NCI-H510A treated with DMSO at 0.1 percent for 48 hours (cell line): Measurements from ENCODE around the gene SPAG6.
"Not testable (repeated sequence)": the region's sequence is repeated elsewhere in the genome, so short reads cannot be mapped to it uniquely, and the experiment has no call there.

Experiments
- DNase-seq: peaks from one replicate; lab custom pipeline; 2025; lab: John Stamatoyannopoulos, UW

The SPAG6 gene

GRCh38 chr10:22345301-22346095, at the start of gene SPAG6:
TSS of gene SPAG6 (plus strand) at chr10:22345496. CDS start at chr10:22345612, 116 bp downstream.
- DNase-seq = peak; percentile 39

- no peak for DNase-seq
Measured at GRCh38 chr10:22301193-22301592, 44.1 kb upstream of the SPAG6 start.

DNA sequence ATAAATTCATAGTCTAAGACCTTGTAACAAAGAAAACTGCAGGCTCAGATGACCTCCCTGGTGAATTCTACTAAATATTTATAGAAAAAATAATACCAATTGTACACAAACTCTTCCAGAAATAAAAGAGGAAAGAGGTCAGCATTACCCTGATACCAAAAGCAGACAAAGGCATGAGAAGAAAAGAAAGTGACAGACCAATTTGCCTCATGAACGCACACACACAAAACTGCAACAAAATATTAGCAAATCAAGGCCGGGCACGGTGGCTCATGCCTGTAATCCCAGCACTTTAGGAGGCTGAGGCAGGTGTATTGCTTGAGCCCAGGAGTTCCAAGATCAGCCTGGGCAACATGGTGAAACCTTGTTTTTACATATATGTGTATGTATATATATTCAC, 41.8 kb upstream of the SPAG6 start:
- no peak for DNase-seq

- no peak for DNase-seq
Measured at GRCh38 chr10:22305721-22306120, 39.6 kb upstream of the SPAG6 start.

DNA sequence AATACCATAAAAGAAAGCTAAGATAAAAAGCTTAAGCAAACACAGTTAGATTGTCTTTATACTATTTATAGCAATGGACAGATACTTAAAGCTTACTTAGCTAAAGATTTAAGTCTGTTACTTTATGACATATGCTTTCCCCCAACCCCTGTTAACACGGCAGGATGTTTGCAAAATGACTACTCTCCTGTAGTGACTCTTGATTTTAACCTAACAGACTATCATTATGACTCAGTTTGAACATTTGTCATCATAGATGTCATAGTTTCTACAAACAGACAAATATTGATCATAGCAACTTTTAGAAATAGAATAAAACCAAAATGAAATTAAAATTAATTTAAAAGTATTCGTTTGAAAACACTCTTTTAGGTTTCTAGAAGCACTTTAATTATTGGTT, 36.9 kb upstream of the SPAG6 start:
- DNase-seq = no peak

DNA sequence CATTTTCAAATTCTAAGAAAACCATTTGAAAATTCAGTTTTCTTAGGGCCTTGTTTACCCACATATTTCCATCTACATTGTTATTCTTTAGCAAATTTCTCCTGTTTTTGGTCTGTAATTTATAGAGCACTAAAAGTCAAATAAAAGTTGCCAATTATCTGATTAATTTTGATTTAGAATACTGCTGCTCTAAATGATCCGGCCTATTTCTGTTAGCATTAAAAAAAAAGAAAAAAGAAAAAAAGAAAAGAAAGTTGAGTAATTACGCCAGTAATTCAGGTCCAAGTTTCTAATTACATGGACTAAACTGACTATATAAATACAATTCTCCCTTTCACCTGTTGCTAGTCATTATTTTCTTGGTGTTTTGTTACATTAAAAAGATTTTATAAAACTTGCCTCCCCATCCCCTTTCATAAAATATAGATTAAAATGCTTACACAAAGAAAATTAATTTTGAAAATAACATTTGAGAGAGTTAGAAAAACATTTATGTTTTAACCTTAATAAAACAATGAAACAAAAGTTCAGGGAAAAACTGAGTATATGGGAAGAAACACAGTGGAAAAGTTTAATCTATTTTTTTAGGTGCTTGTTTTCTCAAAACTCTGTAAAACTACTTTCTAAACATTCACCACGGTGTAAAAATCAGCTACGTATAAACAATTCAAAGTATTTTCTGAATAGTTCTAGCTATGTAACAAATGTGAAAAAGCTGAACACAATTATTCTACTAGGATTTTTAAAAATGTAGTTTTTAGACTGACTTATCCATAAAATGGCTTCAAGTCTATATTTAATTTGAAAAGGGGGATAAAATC, 35.9 kb upstream of the SPAG6 start:
- no peak for DNase-seq

- DNase-seq = not testable (repeated sequence)
Measured at GRCh38 chr10:22310012-22310411, 35.3 kb upstream of the SPAG6 start.

GRCh38 chr10:22310928-22311327, 34.4 kb upstream of the SPAG6 start:
- no peak for DNase-seq

- DNase-seq = no peak
Measured at GRCh38 chr10:22314852-22315251, 30.4 kb upstream of the SPAG6 start.

GRCh38 chr10:22315455-22316285, 29.6 kb upstream of the SPAG6 start:
- DNase-seq = peak; percentile 52

DNA sequence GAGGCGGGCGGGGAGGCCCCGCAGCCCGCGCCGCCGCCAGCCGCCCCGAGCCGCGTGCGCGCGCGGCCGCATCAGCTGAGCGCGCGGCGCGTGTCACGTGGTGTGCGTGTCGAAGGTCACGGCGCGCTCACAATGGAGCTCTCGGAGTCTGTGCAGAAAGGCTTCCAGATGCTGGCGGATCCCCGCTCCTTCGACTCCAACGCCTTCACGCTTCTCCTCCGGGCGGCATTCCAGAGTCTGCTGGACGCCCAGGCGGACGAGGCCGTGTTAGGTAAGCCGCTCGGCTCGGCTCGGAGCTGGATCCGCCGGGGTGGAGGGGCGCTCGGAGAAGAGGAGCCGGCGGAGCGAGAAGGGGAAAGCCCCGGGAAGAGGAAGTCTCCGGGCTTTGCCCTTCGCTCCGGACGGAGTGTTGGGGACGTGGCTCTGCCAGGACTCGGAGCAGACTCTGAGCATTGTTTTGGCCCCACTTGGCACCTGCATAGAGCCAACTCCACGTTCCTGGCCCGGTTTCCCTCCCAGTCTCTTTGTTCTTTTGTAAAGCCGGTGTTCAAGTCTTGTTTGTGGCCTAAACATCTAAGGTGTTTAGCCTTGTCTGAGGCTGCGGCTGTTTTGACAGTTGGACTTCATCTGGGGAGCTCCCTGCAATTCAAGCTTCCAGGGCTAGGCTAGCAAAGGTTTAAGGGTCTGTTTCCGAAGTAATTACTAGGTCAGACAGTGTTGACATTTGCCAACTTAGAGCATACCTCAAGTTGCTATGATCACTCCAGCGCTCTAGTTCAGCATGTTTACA, 28.8 kb upstream of the SPAG6 start, which contains the start of gene COMMD3:
COMMD3 (plus strand) TSS at position 103 of the 790 bp plus-strand sequence; CDS start at position 133, 30 bp downstream.
- peak; percentile 63 for DNase-seq

GRCh38 chr10:22317076-22317370, 28.3 kb upstream of the SPAG6 start:
- no peak for DNase-seq

- no peak for DNase-seq
Measured at GRCh38 chr10:22317771-22318565, 27.3 kb upstream of the SPAG6 start.

DNA sequence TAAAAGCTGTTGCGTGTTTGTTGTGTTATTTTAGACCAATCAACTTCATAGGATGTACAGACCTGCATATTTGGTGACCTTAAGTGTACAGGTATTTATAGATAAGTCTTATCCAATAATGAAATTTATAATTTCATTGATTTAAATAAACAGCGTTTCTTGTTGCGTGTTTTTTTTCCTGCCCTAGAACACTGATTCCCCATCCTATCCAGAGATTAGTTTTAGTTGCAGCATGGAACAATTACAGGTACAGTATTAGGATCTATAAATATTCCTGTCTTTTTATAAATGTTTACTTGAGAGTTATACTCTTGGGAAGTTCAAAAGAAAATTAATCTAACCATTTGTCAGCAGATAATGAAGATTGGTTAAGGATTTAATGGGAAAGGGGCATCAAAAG, 26.5 kb upstream of the SPAG6 start:
- DNase-seq = no peak

DNA sequence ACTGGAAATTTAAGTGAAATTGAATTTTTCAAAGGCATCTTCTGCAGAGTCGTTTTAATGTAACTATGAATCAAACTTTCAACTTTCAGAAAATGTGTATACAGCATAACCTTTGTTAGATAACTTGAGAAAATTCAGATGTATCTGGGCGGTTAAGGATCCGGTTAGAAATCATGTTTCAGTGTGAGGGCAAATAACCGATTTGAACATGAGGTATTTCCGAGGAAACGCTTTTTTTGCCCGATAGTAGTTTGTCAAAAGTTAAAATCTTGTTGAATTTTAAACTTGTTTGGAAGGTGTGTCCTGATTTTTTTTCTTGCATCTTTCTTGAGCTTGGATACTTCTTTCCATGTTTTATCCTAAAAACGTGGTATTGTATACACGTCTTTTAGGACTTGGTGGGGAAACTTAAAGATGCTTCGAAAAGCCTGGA, 25.7 kb upstream of the SPAG6 start:
- DNase-seq = no peak

DNA sequence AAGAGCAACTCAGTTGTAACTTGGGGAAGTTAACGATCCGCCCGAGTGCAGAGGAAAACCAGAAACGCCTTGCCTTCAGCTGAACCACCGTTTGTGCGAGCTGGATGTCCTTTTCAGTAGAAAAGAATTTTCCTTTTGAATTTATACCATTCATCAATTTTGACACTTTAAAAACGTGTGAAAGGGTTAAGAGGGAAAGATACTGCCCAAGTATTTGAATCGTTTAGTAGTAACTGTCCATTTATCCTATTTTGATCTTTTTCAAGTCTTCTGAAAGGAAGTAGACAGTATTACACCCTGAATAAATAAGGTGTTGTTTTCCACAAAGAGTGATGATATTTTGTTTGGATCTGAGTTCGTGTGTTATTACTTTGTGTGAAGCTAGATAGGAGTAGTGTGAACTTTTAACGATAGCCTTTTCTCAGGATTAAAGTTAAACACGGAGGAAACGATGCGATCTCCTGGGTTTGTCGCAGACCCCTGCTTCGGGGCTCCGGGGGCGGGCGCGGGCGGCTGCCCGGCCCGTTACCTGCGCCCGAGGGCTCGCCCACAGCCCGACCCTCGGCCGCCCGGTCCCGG, 25.2 kb upstream of the SPAG6 start:
- DNase-seq = no peak

DNA sequence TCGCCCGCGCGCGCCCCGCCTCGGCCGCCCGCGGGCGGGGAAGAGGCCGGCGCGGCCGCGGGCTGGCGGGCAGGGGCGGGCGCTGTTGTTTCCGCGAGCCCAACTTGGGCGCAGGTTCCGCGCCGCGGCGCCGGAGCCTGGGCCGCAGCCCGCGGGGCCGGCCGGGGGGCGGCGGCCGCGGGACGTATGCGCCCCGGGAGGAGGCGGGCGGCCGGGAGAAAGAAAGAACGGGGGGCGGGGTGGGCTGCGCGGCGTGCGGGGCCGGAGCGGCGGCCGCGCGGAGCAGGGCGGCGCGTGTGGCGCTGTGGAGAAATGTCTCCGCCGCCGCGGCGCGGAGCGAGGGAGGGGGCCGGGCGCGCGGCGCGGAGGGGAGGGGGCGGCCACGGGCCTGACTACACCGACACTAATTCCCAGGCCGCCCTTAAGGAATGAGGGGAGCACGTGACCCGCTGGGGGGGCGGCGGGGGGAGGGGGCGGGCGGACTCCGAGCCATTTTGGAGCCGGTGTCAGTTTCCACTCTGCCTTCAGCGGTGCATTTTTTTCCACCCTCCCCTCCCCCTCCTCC, 24.6 kb upstream of the SPAG6 start, which contains the start of gene BMI1:
BMI1 (plus strand) TSS at position 509 of the 565 bp plus-strand sequence. CDS start 5,351 bp downstream, outside the sequence.
- DNase-seq = peak; percentile 23

DNA sequence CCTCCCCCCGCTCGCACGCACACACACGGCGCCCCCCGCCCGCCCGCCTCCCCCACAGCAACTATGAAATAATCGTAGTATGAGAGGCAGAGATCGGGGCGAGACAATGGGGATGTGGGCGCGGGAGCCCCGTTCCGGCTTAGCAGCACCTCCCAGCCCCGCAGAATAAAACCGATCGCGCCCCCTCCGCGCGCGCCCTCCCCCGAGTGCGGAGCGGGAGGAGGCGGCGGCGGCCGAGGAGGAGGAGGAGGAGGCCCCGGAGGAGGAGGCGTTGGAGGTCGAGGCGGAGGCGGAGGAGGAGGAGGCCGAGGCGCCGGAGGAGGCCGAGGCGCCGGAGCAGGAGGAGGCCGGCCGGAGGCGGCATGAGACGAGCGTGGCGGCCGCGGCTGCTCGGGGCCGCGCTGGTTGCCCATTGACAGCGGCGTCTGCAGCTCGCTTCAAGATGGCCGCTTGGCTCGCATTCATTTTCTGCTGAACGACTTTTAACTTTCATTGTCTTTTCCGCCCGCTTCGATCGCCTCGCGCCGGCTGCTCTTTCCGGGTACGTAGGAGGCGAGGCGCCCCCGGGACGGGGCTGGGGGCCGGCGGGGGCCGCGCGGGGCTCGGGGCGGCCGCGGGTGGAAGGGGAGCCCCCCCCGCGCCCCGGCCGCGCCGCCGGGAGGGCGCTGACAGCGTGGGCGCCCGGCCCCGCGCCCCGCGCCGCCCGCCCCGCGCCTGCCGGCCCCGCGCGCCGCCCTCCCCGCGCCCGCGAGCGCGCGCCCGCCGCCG, 24.0 kb upstream of the SPAG6 start:
- DNase-seq = peak; percentile 47
